Retinal pigment epithelial cell (primary cell): Measurements from ENCODE around the gene FAM8A1.

Experiments used
- DNase-seq: peaks from one replicate; pipeline ENCODE4 v3.0.0-alpha.2; 2010; ENCODE audit warnings: low read depth
- H3K4me3 ChIP-seq: 2 replicates; pipeline ENCODE4 v1.5.1; 2011; ENCODE audit warnings: mild to moderate bottlenecking, low read length, control low read depth, moderate library complexity
- CTCF ChIP-seq: conservative IDR thresholded peaks from 2 replicates; pipeline ENCODE4 v1.5.1; 2011; ENCODE audit warnings: low read depth, low read length, control low read depth, inconsistent platforms

The FAM8A1 gene

DNA sequence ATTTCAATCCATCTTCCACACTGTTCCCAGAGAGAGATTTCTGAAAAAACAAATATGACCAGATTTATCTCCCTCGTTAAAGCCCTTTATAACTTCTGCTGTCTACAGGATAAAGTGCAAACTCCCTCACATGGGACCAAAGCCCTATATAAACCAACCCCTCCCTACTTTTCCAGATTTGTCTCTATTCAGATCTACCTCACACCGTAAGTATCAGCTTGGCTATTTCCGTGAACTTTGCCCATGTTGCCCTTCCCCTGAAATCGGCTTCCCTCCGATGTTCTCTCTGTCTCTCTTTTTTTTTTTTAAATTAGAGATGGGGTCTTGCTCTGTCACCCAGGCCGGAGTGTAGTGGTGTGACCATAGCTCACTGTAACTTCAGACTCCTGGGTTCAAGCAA is 12.1 kb upstream of the FAM8A1 start:
- no peak for TF ChIP-seq CTCF
- DNase-seq = no peak
- H3K4me3 ChIP-seq = no peak overlapping the region

- peak; percentile 48 for DNase-seq
- H3K4me3 ChIP-seq = no peak overlapping the region
- TF ChIP-seq CTCF = peak; percentile 23
Measured at GRCh38 chr6:17589406-17590096, 10.6 kb upstream of the FAM8A1 start.

- no peak overlapping the region for H3K4me3 ChIP-seq
- no peak for TF ChIP-seq CTCF
- no peak for DNase-seq
Measured at GRCh38 chr6:17591287-17591686, 8.8 kb upstream of the FAM8A1 start.

DNA sequence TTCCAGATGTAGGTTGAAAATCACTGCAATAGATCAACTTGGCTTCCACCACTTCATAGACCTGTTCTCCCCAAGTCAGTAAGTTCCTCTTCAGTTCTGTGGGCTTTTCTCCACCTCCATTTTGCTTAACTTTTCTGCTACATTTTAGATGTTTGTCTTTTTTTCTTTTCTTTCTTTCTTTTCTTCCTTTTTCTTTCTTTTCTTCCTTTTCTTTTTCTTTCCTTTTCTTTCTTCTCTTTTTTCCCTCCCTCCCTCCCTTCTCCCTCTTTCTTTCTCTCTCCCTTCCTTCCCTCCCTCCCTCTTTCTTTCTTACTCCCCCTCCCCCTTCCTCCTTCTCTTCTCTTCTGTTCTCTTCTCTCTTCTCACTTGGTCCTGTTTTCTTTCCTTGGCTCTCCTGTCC is 6.9 kb upstream of the FAM8A1 start:
- no peak for DNase-seq
- no peak for TF ChIP-seq CTCF
- no peak overlapping the region for H3K4me3 ChIP-seq

GRCh38 chr6:17596085-17596484 is 4.0 kb upstream of the FAM8A1 start:
- no peak for DNase-seq
- no peak for TF ChIP-seq CTCF
- no peak overlapping the region for H3K4me3 ChIP-seq

GRCh38 chr6:17600527-17601385 is 654 bp downstream of the FAM8A1 start:
- DNase-seq = no peak
- peak; percentile 8 for TF ChIP-seq CTCF
- H3K4me3 ChIP-seq = peak overlapping the region; percentile 69

DNA sequence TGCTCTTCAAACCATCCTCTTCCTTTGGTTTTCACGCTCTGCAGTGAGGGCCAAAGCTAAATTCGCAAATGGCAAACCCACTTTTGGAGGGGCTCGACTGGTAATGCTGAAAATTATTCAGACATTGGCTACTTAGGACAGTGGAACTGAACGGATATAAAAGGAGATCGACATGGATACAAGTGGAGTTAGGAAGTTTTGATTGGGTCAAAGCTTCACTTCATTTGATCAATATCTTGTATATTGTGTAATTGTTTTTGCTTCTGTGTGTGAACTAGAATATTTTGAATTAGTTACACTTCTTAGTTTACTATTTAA is 1.2 kb downstream of the FAM8A1 start:
- H3K4me3 ChIP-seq = peak overlapping the region; percentile 69
- no peak for TF ChIP-seq CTCF
- DNase-seq = no peak
